Esophagus squamous epithelium (tissue), 4 donors: ENCODE data around the gene MEIS2.

Experiments
- CTCF ChIP-seq, 6 experiments: fragments of 450-650 bp in 4 of 6; fragments of 200-600 bp in 2 of 6; sonication (generic) in 2 of 6; IDR thresholded peaks; one replicate each; pipeline ENCODE4 v1.5.1; 2016 to 2019; ENCODE audit warnings: antibody characterized with exemption in 6 of 6, mild to moderate bottlenecking in 4 of 6, moderate library complexity in 4 of 6
- POLR2A ChIP-seq, 4 donors: fragments of 450-650 bp; IDR thresholded peaks; one replicate each; pipeline ENCODE4 v1.6.1; 2017; ENCODE audit warnings: antibody characterized with exemption in 4 of 4, mild to moderate bottlenecking in 4 of 4, moderate library complexity in 3 of 4

DNA sequence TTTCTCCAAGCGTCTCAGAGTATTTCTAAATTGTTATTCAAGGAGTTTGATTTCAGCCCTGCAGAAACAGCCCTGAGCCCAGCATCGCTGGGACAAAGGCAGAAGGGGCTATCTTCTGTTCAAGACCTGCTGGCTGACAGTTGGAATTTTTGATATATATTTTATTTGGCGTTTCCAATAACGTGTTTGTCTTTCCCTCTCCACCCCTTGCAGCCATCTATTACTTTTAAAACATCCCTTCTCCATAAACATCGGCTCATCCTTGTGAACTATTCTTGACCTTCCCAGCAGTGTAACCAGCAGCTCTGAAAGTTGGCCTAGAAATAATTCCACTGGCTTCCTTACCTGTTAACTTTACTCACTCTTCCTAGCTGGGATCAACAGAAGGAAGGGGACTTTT is 5.5 kb upstream of the MEIS2 start:
- TF ChIP-seq POLR2A (IDR thresholded peaks at IDR 0.05), result no peak
- TF ChIP-seq CTCF (IDR thresholded peaks at IDR 0.05), result no peak
